Posterior vena cava (tissue), 2 donors: ENCODE results near the gene RABAC1. TPM values are rescaled to one million over a fixed set of nuclear protein-coding genes. Genes with fewer than 3 reads are reported as not detected.

Experiments used
- DNase-seq: peaks from one replicate; pipeline ENCODE4 v3.0.0-alpha.2; 2020; ENCODE audit warnings: low spot score
- intact Hi-C, 2 donors: fragments of 100-400 bp; cut with DNase I; formaldehyde crosslinking; loops; one replicate each; pipeline versions ENCODE4 v1.14.1 to v1.14.2; 2022 to 2023
- total RNA-seq, 2 donors: library from RNA; stranded (reverse); fragmentation: NEBNext Ultra II Directional; extraction: Animal tissue kit (Norgen Biotek cat#: 25700); gene quantifications; one replicate each; pipeline ENCODE4 v1.2.1, GENCODE V29; 2021
- donor health status: DM: yes; HTN: yes; CAD: no.
- donor health status: DM: yes; HTN: yes; CAD: no.

The RABAC1 gene
- total RNA-seq, 2 donors from 2014 or later: 186 to 191 TPM

DNA sequence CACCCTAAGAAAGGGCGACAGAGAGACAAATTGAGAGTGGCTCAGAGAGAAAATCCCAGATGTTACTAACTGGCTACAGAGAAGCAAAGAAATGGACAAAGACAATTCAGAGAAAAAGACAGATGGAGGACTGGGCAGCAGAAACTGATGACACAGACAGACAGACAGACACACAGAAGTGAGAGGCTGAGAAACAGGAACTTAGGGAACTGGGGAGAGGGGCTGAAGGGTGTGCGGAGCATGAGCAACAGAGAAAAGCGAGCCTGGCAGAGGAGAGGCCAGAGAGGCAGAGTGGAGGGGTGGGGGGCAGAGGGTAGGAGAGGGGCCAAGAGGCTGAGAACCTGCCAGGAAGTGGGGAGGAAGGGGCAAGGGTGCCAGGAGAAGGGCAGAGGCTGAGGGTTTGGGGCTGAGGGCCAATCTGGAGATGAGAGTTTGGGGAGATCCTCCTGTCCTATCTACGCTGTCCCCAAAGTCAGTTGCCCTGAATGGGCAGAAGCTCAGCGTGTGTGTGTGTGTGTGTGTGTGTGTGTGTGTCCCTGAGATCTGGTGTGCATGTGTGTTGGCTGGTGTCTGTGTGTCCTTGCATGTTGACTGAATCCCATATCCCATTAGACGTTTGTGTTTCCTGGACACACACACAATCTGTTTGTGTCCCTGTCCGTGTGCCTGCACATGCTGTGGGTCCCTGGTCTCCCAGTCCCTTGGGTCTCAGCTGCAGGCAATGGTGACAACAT, 25.3 kb downstream of the RABAC1 start:
- intact Hi-C loops: no loop called here
- DNase-seq: no peak

DNA sequence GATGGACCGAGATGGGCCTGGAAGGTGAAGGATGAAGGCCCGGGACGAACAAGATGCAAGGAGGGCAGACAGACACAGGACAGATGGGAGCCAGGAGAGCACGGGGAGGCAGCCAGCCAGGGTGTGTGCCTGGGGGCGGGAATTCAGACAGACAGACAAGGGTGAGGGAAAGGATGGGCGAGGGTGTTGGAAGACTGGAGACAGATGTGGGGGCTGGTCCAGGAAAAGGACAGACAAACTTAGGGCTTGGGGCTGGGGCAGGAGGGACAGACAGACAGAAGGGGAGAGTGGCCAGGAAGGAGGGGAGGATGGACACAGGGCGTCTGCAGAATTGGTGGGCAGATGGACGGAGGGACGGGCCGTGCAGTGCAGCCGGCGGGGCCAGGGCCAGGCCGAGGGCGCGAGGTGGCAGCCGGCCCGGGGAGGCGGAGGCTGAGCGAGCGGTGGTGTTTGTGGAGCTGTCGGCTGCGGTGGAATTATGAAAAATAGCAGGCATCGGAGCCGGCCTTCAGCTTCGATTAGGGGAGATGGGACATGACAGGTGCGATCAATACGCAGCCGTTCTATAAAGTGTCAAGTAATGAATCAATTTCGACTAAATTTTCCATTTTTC, 26.3 kb downstream of the RABAC1 start:
- DNase-seq: no peak
- intact Hi-C loops: no loop called here

DNA sequence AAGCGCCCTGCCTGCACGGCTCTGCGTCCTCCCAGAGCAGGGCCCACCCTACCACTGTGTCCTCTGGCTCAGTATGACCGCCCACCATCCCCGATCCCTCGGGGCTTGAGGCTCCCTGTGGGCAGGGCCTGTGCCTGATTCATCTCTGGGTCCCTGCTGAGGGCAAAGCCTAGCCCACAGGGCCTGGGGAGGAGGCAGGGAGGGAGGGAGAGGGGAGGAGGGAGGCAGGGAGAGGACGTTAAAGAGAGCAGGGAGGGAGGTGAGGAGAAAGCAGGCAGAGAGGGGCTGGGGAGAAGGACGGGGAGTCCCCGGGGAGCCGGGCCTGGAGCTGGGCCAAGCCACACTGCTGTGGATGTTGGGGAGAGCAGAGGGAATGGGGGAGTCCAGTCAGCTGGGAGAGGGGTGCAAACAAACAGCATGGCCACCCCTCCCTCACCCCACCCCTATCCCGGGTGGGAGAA, 26.8 kb downstream of the RABAC1 start:
- intact Hi-C loops: no loop called here
- no peak for DNase-seq

DNA sequence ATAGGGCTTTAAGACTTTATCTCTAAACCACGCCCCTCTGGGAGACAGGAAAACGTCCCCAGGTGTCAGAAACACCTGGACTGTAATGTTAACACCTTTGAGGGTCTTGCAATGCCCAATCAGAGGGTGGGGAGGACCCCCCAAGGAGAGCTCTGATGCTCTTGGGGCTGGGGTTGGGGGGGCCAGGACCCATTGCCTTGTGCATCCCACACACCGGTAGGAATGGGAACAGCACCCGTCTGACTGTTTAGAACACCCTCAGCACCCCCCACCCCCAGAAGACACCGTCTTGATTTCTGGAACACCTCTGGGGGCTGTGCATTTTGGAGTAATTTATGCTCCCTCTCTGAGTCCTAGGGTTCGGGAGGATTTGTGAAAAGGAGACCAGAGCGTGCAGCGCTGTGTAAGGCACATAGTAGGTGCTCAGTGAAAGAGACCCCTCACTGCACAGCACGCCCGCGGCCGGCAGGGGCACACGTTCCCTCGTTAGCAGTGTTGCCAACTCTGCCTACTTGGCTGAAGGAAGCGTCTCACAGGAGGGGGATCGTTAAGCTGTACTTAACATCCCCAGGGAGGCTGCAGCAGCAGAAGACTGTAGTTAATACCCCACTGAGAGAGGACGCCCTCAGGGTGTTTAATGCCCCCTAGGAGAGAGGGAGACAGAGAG, 28.1 kb downstream of the RABAC1 start:
- intact Hi-C loops: no loop called here
- DNase-seq: no peak

DNA sequence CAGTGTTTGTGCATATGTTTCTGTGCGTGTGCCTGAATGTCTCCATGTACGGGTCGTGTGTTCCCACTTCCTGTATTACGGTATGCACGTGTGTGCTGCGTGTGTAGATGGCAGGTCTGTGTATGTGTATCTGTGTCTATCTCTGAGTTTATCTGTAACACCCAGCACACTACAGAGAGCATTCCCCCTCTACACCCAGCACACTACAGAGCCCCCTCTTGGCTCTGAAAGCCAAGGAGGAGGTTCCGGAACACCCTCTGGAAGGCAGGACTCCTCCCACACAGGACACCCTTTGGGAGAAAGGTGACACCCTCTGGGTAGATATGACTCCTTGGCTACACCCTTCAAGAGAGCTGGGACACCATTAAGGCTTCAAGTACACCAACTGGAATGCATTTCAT, 28.8 kb downstream of the RABAC1 start:
- intact Hi-C loops: no loop called here
- no peak for DNase-seq

DNA sequence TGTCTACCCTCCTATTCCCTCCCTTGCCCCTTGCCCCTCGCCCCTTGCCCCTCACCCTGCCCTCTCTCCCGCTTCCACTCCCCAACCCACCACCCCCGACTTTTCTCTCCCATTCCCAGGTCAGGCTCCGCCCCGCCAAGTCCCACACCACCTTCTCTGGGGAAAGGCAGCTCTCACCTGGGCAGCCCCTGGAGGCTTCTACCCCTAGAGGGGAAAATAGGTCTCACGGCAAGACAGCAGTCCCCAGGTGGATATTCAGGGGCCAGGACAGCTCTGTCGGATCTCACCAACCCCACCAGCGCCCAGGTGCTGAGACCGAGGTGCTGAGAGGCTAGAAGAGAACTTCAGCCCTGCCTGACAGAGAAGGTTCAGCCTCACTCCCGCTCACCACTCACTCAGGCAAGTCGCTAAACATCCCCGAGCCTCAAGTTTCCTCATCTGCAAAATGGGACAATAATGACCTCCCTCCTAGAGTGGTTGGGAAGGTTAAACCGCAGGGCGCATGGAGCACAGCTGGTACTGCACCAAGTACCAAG, 29.5 kb downstream of the RABAC1 start:
- intact Hi-C loops: no loop called here
- DNase-seq: no peak

DNA sequence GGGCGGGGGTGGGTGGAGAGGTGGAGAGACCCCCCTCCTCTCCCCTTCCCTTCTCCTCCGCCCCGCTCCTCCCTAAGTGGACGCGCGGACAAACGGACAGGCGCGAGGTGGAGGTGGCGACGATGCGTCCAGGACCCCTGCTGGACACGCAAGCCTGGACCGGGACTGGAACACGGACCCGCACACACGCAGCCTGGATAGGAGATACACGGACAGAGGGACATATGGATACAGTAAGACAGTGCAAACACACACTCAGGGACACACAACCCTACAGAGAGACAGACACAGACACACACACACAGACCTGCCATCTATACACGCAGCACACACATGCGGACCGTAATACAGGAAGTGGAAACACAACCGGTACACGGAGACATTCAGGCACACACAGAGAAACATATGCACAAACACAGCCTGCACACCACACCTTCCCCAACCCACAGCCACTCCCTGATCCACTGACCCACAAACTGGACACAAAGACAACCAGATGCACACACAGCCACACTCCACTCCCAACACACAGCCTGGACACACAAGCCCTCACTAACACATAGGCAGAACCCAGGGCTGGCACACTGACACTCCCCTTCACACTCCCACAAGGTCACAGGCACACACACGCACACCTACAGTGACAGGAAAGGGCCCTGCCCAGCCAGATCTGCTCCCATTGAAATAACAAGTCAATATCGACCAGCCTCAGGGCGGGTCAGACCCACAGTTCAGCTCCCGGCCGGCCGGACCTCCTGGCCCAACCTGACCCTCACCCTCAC, 30.2 kb downstream of the RABAC1 start:
- no peak for DNase-seq
- intact Hi-C loops: no loop called here

DNA sequence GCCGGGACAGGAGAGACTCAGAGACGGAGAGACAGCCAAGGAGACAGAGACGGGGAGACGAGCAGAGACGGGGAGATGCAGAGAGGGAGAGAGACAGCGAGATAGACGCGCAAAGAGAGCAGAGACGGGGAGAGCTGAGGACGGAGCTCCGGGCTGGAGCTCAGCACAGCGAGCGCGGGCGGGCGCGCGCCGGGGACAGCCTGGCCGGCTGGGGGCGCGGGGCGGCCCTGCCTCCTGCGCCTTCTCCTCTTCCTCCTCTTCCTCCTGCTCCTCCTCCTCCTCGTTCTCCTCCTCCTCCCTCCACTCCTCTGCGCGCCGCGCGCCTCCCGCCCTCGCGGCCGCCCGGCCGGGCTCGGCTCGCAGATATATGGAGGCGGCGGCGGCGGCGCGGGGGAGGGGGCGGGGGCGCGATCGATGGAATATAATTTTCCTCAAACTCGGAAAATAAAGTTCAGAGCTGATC, 30.9 kb downstream of the RABAC1 start, which contains the start of gene ERFL:
Gene ERFL, minus strand, starts transcription at position 229 of the 463 bp plus-strand sequence. CDS start 15,530 bp downstream, outside the sequence.
- intact Hi-C loops: no loop called here
- DNase-seq: no peak

DNA sequence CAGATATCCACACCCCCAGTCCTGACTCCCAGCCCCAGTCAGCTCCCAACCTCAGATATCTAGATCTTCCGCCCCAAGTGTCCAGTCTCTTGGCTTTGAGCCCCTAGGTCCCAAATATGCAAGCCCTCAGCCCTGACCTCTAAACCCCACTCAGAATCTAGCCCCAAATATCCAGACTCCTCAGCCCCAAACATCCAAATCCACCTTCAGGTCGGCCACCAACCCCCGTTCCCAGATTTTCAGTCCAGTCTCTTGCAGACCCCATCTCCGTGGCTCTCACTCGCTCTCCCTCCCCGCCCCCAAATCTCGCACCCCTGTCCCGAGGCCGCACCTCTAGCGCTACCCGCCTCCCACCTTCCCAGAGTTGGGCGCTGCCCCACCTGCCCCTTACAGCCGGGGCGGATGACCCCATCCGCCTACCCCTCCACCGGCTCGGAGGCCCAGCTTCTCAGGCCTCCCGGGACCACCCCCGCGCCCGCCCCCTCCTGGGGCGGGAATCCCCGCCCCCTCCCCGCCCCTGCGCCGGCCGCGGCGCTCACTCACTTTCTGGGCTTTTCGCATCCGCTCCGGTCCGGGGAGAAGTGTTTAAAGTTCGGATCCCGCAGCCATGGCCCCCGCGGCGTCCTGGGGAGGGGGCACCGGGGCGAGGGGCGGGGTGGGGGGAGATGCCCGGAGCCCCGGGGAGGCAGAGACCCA, 31.5 kb downstream of the RABAC1 start:
- intact Hi-C loops: no loop called here

DNA sequence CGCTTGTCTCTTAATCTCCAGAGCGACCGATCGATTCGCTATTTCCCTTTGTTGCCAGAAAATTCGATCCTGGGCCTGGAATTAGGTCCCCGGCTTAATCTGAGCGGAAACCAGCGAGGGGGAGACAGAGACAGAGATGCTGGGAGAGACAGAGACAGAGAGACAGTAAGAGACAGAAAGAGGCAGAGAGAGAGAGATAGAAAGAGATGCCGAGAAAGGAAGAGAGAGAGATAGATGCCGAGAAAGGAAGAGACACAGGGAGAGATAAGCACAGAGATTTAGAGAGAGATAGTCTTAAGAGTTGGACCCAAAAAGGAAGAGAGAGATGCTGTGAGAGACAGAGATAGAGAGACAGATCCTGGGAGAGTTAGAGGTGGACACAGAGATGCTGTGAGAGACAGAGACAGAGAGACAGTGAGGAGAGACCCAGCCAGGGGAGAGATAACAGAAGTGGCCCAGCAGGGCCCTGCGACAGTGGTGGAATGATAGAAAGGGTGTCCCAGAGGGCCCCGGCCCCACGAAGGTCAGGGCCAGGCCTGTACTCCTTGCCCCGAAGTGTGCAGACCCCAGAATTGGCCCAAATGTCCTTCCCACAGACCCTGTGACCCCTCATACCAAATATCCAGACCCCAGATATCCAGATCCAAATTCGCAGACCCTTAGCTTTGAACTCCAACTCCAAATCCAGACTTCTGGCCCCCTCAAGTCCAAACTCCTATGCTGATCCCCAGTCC, 32.2 kb downstream of the RABAC1 start:
- no peak for DNase-seq
- intact Hi-C loops: no loop called here

More for the DNA sequence above, 31.5 kb downstream of the RABAC1 start:
- DNase-seq: no peak

DNA sequence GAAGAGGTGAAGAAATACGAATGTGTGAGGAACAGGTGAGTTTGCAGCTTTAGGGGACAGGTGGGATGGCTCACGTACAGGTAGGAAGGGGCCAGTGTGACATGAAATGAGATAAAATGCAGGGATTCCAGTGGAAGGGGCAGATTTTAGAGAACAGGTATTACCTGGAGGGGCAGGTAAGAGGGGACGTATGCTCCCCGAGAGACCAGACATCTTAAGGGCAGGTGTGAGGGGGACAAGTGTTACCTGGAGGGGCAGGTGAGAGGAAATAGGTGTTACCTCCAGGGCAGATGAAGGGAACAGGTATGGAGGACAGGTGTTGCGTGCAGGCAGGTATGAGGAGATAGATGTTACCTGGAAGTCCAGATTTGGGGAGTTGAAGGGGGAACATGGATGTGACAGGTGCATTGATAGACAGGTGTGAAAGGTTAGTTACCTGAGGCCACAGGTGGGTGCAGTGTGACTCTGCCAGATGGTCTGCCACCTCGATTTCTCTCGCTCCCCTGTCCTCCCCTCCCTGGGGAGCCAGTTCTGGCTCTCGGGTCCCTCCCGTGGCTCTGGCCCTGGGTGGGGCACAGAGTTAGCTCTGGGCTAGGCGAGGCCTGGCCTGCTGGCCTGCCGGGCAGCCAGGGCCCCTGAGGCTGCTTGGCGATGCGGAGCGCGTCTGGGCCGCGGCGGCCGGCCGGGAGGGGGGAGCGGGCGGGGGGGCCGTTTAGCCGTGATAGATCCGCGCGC, 32.9 kb downstream of the RABAC1 start:
- no peak for DNase-seq
- intact Hi-C loops: no loop called here

DNA sequence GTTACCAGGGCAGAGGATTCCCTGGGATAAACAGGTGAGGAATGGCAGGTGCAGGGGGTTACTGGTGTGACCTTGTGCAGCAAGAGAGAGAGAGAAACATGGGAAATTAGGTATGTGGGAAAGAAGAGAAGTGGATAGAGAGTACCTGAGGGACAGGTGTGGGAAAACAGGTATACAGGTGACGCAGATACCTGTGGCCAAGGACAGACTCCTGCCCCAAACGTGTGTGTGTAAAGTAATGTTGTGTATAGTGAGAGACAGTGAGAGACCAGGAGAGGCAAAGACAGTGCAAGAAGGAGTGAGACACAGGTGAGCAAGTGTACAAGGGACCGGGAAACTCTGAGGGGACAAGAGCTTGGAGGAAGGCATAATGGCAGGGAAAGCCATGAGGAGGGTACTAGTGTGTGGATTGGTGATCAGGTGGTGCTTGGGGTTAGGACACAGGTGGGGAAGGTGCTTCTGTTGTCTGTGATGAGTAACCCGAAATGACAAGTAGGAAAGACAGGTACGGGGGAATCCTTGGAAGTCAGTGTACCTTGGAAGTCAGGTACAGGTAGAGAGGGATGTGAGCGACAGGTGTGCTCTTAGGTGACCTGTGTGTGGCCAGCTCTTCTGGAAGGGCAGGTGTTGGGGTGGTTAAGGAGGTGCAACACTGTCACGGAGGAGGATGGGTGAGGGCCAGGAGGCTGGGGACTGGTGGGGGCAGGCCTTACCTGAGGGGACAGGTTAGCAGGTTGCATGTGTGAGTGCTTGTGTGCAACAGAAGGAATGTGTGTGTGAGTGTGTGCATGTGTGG, 33.7 kb downstream of the RABAC1 start:
- no peak for DNase-seq
- intact Hi-C loops: no loop called here

DNA sequence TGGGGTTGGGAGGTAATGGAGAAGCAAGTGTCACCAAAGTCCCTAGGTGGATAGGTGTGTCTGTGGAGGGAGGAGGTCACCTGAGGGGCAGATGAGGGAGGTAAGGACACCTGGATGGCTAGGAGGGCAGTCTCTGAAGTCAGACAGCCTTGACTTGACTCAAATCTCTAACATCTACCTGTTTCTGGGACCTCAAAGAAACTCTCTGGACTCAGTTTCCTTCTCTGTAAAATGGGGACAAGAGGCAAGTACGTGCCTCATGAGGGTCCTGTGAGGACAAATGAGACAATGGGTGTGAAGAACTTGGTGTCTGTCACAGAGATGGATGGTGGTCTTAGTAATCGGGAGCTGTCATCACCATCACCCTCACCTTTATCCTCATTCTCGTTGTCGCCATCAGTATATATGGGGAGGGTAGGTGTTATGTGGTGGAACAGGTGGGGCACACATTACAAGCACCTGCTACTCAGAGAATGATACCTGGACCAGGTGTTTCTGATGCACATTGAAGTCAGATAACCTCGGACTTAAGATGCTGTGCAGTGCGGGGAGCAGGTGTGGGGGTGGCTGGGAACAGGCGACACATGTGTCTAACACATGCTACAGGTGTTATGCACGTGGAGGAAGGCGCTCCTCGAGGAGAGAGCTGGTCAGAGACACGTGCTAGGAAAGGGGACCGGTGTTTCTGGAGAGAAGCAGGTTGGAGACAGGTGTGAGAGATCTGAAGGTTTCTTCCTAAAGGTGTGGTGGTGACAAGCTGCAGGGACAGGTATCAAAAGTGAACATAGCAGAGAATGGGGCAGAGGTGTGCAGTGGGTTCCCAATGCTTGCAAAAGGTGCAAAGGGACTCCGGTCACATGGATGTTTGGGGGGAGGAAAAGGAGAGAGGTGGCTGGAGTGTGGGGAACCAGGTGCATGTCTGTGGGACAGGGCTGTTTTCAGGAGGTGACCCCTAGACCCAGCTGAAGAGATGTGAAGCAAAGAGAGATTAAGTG, 34.7 kb downstream of the RABAC1 start:
- intact Hi-C loops: no loop called here

DNA sequence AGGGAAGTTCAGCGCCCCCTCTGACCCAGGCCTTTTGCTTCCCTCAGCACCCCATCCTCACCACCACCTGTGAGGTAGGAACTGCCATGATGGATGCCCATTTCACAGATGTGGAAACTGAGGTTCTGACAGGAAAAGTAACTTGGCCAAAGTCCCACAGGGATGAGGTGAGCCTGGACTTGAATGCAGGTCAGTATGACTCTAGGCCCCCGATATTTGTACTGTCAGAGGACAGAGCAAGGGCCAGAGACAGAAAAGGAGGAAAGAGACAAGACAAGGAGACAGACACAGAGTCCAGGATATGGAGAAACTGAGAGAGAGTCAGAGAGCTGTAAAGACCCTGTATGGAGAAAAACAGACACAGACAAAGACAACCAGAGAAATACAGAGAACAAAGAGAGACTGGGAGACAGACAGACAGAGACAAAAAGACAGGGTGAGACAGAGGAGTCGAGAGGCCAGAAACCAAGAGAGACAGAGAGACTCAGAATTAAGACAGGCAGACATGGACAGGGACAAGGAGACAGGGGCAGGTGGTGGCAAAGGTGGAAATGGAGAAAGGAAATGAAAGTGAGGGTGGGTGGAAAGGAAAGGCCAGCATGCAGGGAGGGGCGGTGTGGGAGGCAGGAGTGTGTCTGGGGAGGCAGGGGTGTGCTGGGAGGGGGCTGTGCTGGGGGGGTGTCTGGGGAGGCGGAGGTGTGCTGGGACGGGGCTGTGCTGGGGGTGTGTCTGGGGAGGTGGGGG, 35.9 kb downstream of the RABAC1 start:
- intact Hi-C loops: no loop called here
- DNase-seq: no peak

More for the DNA sequence above, 34.7 kb downstream of the RABAC1 start:
- no peak for DNase-seq

DNA sequence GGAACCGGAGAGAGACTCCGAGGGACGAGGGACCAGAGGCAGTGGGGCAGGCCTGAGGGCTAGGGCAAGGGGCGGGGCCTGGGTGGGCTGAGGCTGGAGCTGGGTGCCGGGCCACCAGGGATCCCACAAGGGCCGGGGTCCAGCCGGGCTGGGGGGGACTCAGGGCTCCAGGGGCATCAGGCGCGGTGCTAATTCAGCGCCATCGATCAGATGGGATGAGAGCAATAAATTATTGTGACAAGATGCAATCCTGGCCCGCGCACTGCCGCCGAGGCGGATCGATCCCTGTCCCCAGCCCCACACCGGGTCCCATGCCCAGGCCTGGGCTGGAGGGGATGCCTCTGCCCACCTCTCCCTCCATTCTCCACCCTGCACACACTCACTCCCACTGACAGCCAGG, 36.5 kb downstream of the RABAC1 start:
- DNase-seq: no peak
- intact Hi-C loops: no loop called here
